ENCODE results near the gene OR52M1. TPM values are rescaled to one million over a fixed set of nuclear protein-coding genes. Genes with fewer than 3 reads are reported as not detected.

The OR52M1 gene, protein sequence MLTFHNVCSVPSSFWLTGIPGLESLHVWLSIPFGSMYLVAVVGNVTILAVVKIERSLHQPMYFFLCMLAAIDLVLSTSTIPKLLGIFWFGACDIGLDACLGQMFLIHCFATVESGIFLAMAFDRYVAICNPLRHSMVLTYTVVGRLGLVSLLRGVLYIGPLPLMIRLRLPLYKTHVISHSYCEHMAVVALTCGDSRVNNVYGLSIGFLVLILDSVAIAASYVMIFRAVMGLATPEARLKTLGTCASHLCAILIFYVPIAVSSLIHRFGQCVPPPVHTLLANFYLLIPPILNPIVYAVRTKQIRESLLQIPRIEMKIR
- not detected in 5 replicates for total RNA-seq (2022; extraction: Qiagen RNA extraction)

DNA sequence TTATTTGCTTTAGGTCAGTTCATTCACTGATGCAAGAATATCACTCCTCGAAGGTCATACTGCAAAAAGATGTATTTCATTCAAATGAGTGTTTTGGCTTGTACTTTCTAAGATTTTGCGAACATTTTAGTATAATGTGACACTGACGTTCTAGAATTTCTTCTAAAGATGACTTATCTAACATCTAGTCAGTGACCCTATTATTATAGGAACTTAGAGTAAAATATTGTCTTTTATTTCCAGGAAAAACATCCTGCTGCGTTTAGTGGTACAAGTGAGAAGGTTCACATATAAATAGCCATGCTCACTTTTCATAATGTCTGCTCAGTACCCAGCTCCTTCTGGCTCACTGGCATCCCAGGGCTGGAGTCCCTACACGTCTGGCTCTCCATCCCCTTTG lies at the start of gene OR52M1:
OR52M1 (plus strand) TSS at position 301 of the 400 bp plus-strand sequence; CDS start at position 301, 0 bp downstream.

DNA sequence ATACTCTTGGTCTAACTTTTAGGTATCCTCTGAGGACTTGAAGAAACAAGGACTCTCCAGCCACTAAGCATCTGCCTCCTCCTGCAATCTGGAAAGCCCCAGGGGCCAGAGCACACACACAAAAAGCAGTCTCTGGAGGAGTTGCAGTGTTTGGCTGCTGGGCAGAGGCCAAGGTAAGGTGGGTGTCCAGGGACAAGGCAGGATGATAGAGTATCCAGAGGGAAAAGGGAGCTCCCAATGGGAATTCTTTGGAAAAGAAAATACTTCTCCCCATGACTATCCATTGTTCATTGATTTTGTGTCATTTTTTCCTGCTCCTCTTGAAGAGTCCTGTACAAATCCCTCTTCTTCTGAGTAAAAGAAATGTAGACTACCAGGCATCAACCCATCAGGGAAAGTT lies 36.5 kb downstream of the OR52M1 start, which contains the start of gene OR52I2:
OR52I2 (plus strand) TSS at position 301 of the 400 bp plus-strand sequence.

DNA sequence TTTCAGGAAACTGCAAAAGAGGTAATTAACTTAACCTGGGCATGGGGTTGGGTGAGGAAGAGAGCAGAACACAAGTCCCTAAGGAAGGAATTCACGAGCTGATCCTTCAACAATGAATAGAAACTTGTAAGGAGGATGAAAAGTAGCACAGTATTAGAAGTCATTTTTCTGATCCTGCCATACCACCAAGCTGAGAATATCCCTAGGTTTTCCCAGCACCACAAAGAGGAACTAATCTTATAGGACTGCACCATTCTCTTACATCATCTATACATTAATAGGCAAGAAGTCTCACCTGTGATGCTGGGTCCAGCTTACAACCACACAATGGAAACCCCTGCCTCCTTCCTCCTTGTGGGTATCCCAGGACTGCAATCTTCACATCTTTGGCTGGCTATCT lies 48.7 kb downstream of the OR52M1 start, which contains the start of gene OR52I1:
OR52I1 (plus strand) TSS at position 301 of the 400 bp plus-strand sequence; CDS start at position 301, 0 bp downstream.

Other genes starting within 250 kb of the OR52M1 start
- gene OR52B4, start 176.8 kb upstream of the OR52M1 start, total RNA-seq (2022; extraction: Qiagen RNA extraction) = not detected in 5 replicates
- gene TRIM21, start 151.5 kb upstream of the OR52M1 start, total RNA-seq (2022; extraction: Qiagen RNA extraction) = 19.6 to 23.8 TPM (median 20.9 TPM) in 5 replicates
- not detected in 5 replicates for gene OR52K2, start 95.9 kb upstream of the OR52M1 start, total RNA-seq (2022; extraction: Qiagen RNA extraction)
- gene OR52K1, start 62.5 kb upstream of the OR52M1 start, total RNA-seq (2022; extraction: Qiagen RNA extraction) = not detected in 5 replicates
- gene OR52I2, start 36.6 kb downstream of the OR52M1 start, total RNA-seq (2022; extraction: Qiagen RNA extraction) = not detected in 5 replicates
- not detected in 5 replicates for gene OR52I1, start 48.8 kb downstream of the OR52M1 start, total RNA-seq (2022; extraction: Qiagen RNA extraction)
- 8.1 to 10.4 TPM (median 9.9 TPM) in 5 replicates for gene TRIM68, start 63.0 kb downstream of the OR52M1 start, total RNA-seq (2022; extraction: Qiagen RNA extraction)
- gene OR51D1, start 92.3 kb downstream of the OR52M1 start, total RNA-seq (2022; extraction: Qiagen RNA extraction) = not detected in 5 replicates
- not detected in 5 replicates for gene OR51E1, start 98.8 kb downstream of the OR52M1 start, total RNA-seq (2022; extraction: Qiagen RNA extraction)
- gene OR51E2, start 152.7 kb downstream of the OR52M1 start, total RNA-seq (2022; extraction: Qiagen RNA extraction) = not detected in 5 replicates
- gene MMP26, start 159.6 kb downstream of the OR52M1 start, total RNA-seq (2022; extraction: Qiagen RNA extraction) = not detected in 5 replicates
- gene OR51F1, start 224.7 kb downstream of the OR52M1 start, total RNA-seq (2022; extraction: Qiagen RNA extraction) = not detected in 5 replicates